T-helper 1 cell treated with Interleukin-12 subunit alpha and Interleukin-12 subunit beta and Interleukin-4 antibody, amounts not matched to agents 30 μg/mL and 1 μg/mL, for 36 hours (primary cell): ENCODE measurements around the gene SORBS2.
"Not testable (repeated sequence)": the region's sequence is repeated elsewhere in the genome, so short reads cannot be mapped to it uniquely, and the experiment has no call there.

Experiments
- H3K27ac Mint-ChIP-seq: one replicate; pipeline ENCODE4 v1.8.0; 2021; ENCODE audit warnings: mild to moderate bottlenecking, mixed read lengths
- H3K27me3 Mint-ChIP-seq: one replicate; pipeline ENCODE4 v1.8.0; 2021; ENCODE audit warnings: low read depth, mixed read lengths
- H3K36me3 Mint-ChIP-seq: one replicate; pipeline ENCODE4 v1.8.0; 2021; ENCODE audit warnings: low read depth, mixed read lengths
- H3K4me1 Mint-ChIP-seq: one replicate; pipeline ENCODE4 v1.8.0; 2021; ENCODE audit warnings: low read depth, mixed read lengths
- H3K4me3 Mint-ChIP-seq: one replicate; pipeline ENCODE4 v1.8.0; 2021; ENCODE audit warnings: mild to moderate bottlenecking, moderate library complexity, mixed read lengths
- H3K9me3 Mint-ChIP-seq: one replicate; pipeline ENCODE4 v1.8.0; 2021; ENCODE audit warnings: mixed read lengths

The SORBS2 gene

GRCh38 chr4:185717377-185717741 lies 94.6 kb downstream of the SORBS2 start:
- H3K36me3 Mint-ChIP-seq: no peaks in the 10 kb centered on the region
- no peak overlapping the region for H3K27ac Mint-ChIP-seq
- no peaks in the 10 kb centered on the region for H3K27me3 Mint-ChIP-seq

DNA sequence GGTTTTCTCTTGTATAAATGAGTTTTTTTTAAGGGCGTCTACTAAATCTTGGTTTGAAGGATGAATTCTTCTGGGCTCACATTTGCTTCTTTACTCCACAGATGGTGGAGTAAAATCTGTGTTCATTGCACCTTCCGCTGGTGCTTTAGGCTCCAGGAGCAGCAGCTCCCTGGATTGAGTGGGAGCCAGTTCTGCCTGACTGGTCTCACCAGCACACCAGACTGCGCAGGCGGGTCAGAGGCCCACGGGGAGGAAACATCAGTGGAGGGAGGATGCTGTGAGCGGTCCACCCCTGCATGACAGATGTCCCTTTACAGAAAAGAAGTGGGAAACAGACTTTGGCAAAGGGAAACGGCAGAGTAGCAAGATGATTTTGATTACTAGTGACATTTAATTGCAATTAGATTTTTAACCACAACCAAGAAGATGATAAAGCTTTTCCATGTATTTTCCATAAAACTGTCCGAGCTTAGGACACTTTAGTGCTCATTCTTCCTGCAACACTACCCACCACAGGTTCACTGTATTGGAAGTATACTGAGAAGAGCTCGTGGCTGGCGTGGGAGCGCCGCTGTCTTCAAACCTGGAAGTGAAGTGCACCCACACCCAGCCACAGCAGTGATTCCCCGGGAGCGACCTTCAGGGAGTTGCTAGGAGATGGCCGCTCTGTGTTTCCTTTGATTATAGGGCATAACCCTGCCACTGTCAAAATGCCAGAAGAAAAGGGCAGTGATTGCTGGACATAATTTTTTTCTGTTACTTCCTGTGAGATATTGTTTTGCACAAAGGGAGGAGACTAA lies 95.2 kb downstream of the SORBS2 start:
- no peaks in the 10 kb centered on the region for H3K4me1 Mint-ChIP-seq
- no peaks in the 10 kb centered on the region for H3K27me3 Mint-ChIP-seq
- no peaks in the 10 kb centered on the region for H3K9me3 Mint-ChIP-seq
- no peaks in the 10 kb centered on the region for H3K36me3 Mint-ChIP-seq
- H3K4me3 Mint-ChIP-seq: no peak overlapping the region
- H3K27ac Mint-ChIP-seq: no peak overlapping the region

More at GRCh38 chr4:185717377-185717741, 94.6 kb downstream of the SORBS2 start:
- Mint-ChIP-seq H3K4me3 (no peak overlapping the region), H3K4me1 (no peaks in the 10 kb centered on the region), H3K9me3 (no peaks in the 10 kb centered on the region)

DNA sequence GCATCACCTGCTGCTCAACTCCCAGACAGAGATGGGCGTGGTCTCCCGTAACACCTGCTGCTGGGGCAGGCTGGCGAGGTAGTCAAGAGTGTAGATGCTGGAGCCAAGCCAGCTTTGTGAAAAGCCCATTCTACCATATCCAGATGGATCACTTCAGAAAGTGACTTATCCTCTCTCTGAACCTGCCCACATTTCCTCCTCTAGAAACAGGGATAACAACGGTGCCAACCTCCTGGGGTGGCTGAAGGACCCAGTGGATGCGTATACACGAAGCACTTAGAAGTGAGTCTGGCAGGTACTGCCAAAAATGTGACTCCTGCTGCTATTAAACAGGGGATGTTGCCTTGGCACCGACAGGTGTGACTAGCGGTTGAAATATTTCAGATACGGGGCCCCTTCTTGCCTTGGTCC lies 95.8 kb downstream of the SORBS2 start:
- no peaks in the 10 kb centered on the region for H3K4me1 Mint-ChIP-seq
- H3K27me3 Mint-ChIP-seq: no peaks in the 10 kb centered on the region
- no peak overlapping the region for H3K4me3 Mint-ChIP-seq
- H3K9me3 Mint-ChIP-seq: no peaks in the 10 kb centered on the region
- H3K36me3 Mint-ChIP-seq: no peaks in the 10 kb centered on the region
- H3K27ac Mint-ChIP-seq: no peak overlapping the region

- not testable (repeated sequence) for H3K27ac Mint-ChIP-seq, H3K36me3 Mint-ChIP-seq
Observed at GRCh38 chr4:185714524-185714923, 97.5 kb downstream of the SORBS2 start.

DNA sequence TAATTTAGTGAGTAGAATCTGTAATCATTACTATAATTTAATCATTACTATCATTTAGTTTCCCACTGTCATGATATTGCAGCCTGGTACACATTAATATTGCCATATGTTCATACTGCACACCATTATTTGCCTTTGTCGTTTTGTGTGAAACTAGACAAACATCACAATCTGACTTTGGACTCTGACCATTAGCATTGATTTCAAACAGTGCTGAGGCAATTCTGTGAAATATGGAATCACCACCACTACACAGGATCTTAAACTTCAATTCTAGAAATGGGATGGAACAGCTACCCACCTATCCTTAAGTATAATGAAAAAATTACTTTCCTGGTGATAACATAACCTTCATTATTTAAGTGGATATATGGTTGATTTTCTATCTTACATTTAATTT lies 98.3 kb downstream of the SORBS2 start:
- Mint-ChIP-seq H3K27ac (no peak overlapping the region), H3K4me3 (no peak overlapping the region), H3K36me3 (no peaks in the 10 kb centered on the region), H3K27me3 (no peaks in the 10 kb centered on the region), H3K4me1 (no peaks in the 10 kb centered on the region), H3K9me3 (no peaks in the 10 kb centered on the region)

More at GRCh38 chr4:185714524-185714923, 97.5 kb downstream of the SORBS2 start:
- H3K27me3 Mint-ChIP-seq, H3K4me3 Mint-ChIP-seq, H3K4me1 Mint-ChIP-seq, H3K9me3 Mint-ChIP-seq: not testable (repeated sequence)

DNA sequence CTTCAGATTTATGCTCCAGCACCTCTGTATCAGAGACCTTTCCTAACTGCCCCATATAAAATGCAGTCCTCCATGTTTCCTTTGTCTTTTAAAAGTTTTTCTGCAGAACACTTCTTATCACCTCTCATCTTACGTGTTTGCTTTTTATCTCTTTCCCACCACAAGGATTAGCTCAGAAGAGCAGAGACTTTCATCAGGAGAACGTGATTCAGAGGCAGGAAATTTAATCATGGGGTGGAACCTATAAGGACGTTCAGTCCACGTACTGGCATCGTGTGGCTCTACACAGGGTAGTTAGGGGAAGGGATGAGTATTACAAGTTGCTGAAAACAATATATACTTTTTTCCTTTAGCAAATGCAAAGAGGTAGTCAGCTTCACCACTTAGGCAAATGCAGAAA lies 98.7 kb downstream of the SORBS2 start:
- Mint-ChIP-seq H3K27ac (no peak overlapping the region), H3K9me3 (no peaks in the 10 kb centered on the region), H3K4me3 (no peak overlapping the region), H3K36me3 (no peaks in the 10 kb centered on the region), H3K27me3 (no peaks in the 10 kb centered on the region), H3K4me1 (no peaks in the 10 kb centered on the region)

- no peak overlapping the region for H3K4me3 Mint-ChIP-seq
- no peaks in the 10 kb centered on the region for H3K9me3 Mint-ChIP-seq
- no peaks in the 10 kb centered on the region for H3K4me1 Mint-ChIP-seq
- no peaks in the 10 kb centered on the region for H3K36me3 Mint-ChIP-seq
- H3K27ac Mint-ChIP-seq: no peak overlapping the region
- no peaks in the 10 kb centered on the region for H3K27me3 Mint-ChIP-seq
Observed at GRCh38 chr4:185712350-185713024, 99.5 kb downstream of the SORBS2 start.

DNA sequence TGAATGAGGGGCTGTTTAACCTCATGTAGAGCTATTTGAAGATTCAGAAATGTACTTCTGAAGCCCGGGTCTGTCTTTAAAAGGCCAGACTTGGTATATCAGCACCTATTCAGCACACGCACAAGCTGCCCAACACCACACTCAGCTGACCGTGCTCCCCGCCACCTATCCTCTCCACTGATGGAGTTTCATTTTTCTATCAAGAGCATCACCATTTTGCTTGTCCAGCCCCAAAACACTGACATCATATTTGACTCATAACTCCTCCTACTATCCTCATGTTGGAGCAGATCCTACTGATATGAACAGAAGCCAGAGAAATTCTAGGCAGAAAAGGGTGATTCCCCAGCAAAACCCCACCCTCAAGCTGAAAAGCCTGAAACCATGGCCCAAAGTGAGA lies 100.3 kb downstream of the SORBS2 start:
- Mint-ChIP-seq H3K4me3 (no peak overlapping the region), H3K36me3 (no peaks in the 10 kb centered on the region), H3K4me1 (no peaks in the 10 kb centered on the region), H3K27ac (no peak overlapping the region), H3K27me3 (no peaks in the 10 kb centered on the region), H3K9me3 (no peaks in the 10 kb centered on the region)

GRCh38 chr4:185710487-185710995 lies 101.5 kb downstream of the SORBS2 start:
- Mint-ChIP-seq H3K27ac (no peak overlapping the region), H3K4me3 (no peak overlapping the region), H3K9me3 (no peaks in the 10 kb centered on the region), H3K36me3 (no peaks in the 10 kb centered on the region), H3K27me3 (no peaks in the 10 kb centered on the region), H3K4me1 (no peaks in the 10 kb centered on the region)

- Mint-ChIP-seq H3K36me3 (no peaks in the 10 kb centered on the region), H3K27me3 (no peaks in the 10 kb centered on the region), H3K27ac (no peak overlapping the region)
Observed at GRCh38 chr4:185709802-185710486, 102.0 kb downstream of the SORBS2 start.

DNA sequence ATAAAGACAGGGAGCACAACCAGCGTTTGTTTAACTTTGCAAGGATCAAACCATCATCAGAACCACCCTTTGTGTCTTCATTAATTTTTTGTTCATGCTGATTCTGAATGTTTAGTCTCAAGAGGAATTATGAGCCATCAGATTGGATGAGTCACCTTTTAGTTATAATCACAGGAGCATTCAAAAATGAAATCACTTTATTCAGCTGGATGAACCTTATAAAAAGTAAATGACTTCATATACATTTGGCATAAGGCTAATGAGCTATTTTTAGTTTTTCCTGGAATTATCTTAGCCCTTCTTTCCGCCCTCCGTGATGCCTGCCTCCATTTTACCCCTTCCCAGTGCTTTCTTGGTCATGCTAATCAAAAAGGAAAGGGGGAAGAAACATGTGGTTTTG lies 103.6 kb downstream of the SORBS2 start:
- Mint-ChIP-seq H3K9me3 (no peaks in the 10 kb centered on the region), H3K4me3 (no peak overlapping the region), H3K36me3 (no peaks in the 10 kb centered on the region), H3K27me3 (no peaks in the 10 kb centered on the region), H3K27ac (no peak overlapping the region), H3K4me1 (no peaks in the 10 kb centered on the region)

More at GRCh38 chr4:185709802-185710486, 102.0 kb downstream of the SORBS2 start:
- no peaks in the 10 kb centered on the region for H3K4me1 Mint-ChIP-seq
- H3K9me3 Mint-ChIP-seq: no peaks in the 10 kb centered on the region
- no peak overlapping the region for H3K4me3 Mint-ChIP-seq

DNA sequence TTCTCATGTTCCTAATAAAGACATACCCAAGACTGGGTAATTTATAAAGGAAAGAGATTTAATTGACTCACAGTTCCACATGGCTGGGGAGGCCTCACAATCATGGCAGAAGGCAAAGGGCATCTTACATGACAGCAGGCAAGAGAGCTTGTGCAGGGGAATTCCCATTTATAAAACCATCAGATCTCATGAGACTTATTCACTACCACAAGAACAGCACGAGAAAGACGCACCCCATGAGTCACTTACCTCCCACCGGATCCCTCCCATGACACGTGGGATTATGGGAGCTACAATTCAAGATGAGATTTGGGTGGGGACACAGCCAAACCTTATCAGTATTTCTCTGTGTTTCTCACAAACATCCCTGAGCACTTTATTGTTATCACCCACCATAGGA lies 104.4 kb downstream of the SORBS2 start:
- not testable (repeated sequence) for H3K27ac Mint-ChIP-seq, H3K36me3 Mint-ChIP-seq, H3K27me3 Mint-ChIP-seq, H3K4me1 Mint-ChIP-seq, H3K4me3 Mint-ChIP-seq, H3K9me3 Mint-ChIP-seq

- Mint-ChIP-seq H3K36me3 (no peaks in the 10 kb centered on the region), H3K4me1 (no peaks in the 10 kb centered on the region), H3K4me3 (no peak overlapping the region), H3K27ac (no peak overlapping the region), H3K9me3 (no peaks in the 10 kb centered on the region), H3K27me3 (no peaks in the 10 kb centered on the region)
Observed at GRCh38 chr4:185702147-185702663, 109.8 kb downstream of the SORBS2 start.

DNA sequence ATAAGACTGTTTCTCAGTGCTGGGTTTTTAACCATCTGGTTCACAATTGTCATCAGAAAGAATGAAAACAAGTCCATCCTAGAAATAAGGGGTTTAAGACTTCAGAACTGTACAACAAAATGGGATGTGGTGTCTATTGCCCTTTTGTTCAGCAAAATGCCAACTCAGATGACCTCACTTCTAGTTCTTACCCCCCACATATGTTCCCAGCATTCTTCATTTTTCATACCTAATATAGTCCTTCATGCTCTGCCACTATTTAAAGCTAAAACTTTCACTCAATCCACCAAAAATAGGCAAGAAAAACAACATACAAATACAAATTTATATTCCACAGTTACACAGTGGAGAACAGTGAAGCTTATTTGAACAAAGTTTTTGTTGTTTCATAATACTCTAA lies 111.4 kb downstream of the SORBS2 start:
- Mint-ChIP-seq H3K9me3 (no peaks in the 10 kb centered on the region), H3K4me3 (no peak overlapping the region), H3K4me1 (no peaks in the 10 kb centered on the region), H3K36me3 (no peaks in the 10 kb centered on the region), H3K27me3 (no peaks in the 10 kb centered on the region), H3K27ac (no peak overlapping the region)
